K562 (cell line): ENCODE data around the gene GNAQ. TPM values are rescaled to one million over a fixed set of nuclear protein-coding genes. Genes with fewer than 3 reads are reported as not detected.
A peak's percentile ranks its signal among the peaks of the same experiment; 100 is the strongest.

Experiments used
- ATAC-seq: fragments of 200-7000 bp; cut with Tn5 transposase; 3 replicates; pipeline ENCODE4 v1.9.1; 2020; ENCODE audit warnings: moderate library complexity
- BruUV-seq: library from RNA; stranded (reverse); fragments of 400-500 nt; replicated peaks from 2 replicates; lab custom pipeline; 2021; lab: Mats Ljungman, UMichigan
- CTCF ChIA-PET: fragments of 300-600 bp; formaldehyde crosslinking; extraction: SDS; loops from one replicate; lab custom pipeline; 2021; ENCODE audit warnings: low intra/inter-chr PET ratio; lab: Yijun Ruan, JAX
- POLR2A ChIA-PET: fragments of 300-600, 350-650 bp; sonication (Branson Sonifier 250); formaldehyde crosslinking; extraction: SDS; loops from one replicate; lab custom pipeline; 2021; ENCODE audit warnings: antibody characterized with exemption, inconsistent platforms; lab: Yijun Ruan, JAX
- DNase-seq, 4 experiments: peaks; one replicate each; pipeline versions ENCODE4 v3.0.0 to v3.0.0-alpha.2; 2011 to 2018; ENCODE audit warnings: low spot score in 3 of 4, mixed read lengths in 3 of 4; ENCODE audit errors: extremely low read depth in 1 of 4
- FAIRE-seq: peaks from 2 replicates; lab custom pipeline; 2011; peaks lifted over from hg19 to GRCh38; lab: Jason Lieb, UNC
- H2AFZ ChIP-seq: 2 replicates; pipeline ENCODE4 v1.6.0; 2011; ENCODE audit warnings: low read depth, low read length, control low read depth, inconsistent platforms
- H3K27ac ChIP-seq: fragments of 200-600 bp; 3 replicates; pipeline ENCODE4 v1.8.0; 2011; ENCODE audit warnings: low read depth, mild to moderate bottlenecking, control low read depth, inconsistent platforms, low read length, moderate library complexity, mixed read lengths; ENCODE audit errors: extremely low read depth
- H3K27me3 ChIP-seq, 2 experiments: fragments of 300-600 bp in 1 of 2; 2 replicates in 1 of 2; 3 replicates in 1 of 2; pipeline versions ENCODE4 v1.6.0 to v1.8.0; 2011; ENCODE audit warnings: inconsistent platforms in 2 of 2, low read length in 2 of 2, mild to moderate bottlenecking in 1 of 2, mixed read lengths in 1 of 2, moderate library complexity in 1 of 2; ENCODE audit not compliant: control insufficient read depth in 2 of 2, insufficient read depth in 2 of 2
- H3K36me3 ChIP-seq: fragments of 300-600 bp; 3 replicates; pipeline ENCODE4 v1.8.0; 2011; ENCODE audit warnings: mild to moderate bottlenecking, low read length, inconsistent platforms; ENCODE audit not compliant: control insufficient read depth, insufficient read depth
- H3K4me1 ChIP-seq, 2 experiments: fragments of 200-600 bp in 1 of 2; replicated peaks in 1 of 2; 2 replicates in 1 of 2; 3 replicates in 1 of 2; pipeline versions ENCODE4 v1.5.1 to v1.8.0; 2011; ENCODE audit warnings: inconsistent platforms in 2 of 2, low read length in 2 of 2, mild to moderate bottlenecking in 1 of 2, mixed read lengths in 1 of 2, moderate library complexity in 1 of 2; ENCODE audit not compliant: control insufficient read depth in 2 of 2, insufficient read depth in 2 of 2
- H3K4me2 ChIP-seq: 2 replicates; pipeline ENCODE4 v1.6.1; 2011; ENCODE audit warnings: low read length, control low read depth, inconsistent platforms, mixed read lengths; ENCODE audit not compliant: insufficient read depth
- H3K4me3 ChIP-seq: fragments of 200-600 bp; sonication (generic), shearing (Covaris generic); 2 replicates; pipeline ENCODE4 v1.5.1; 2016; ENCODE audit warnings: control low read depth, inconsistent platforms
- H3K79me2 ChIP-seq: fragments of 200-600 bp; 3 replicates; pipeline ENCODE4 v1.8.0; 2011; ENCODE audit warnings: low read length, inconsistent platforms; ENCODE audit not compliant: control insufficient read depth, insufficient read depth
- H3K9ac ChIP-seq, 2 experiments: 2 replicates each; pipeline versions ENCODE4 v1.6.0 to v1.6.1; 2011; ENCODE audit warnings: low read depth in 2 of 2, low read length in 2 of 2, control low read depth in 1 of 2, inconsistent platforms in 1 of 2, mild to moderate bottlenecking in 1 of 2, mixed read lengths in 1 of 2; ENCODE audit not compliant: insufficient read depth in 1 of 2
- H3K9me1 ChIP-seq: one replicate; pipeline ENCODE4 v1.6.0; 2011; ENCODE audit warnings: inconsistent platforms, mild to moderate bottlenecking, low read length, moderate library complexity; ENCODE audit not compliant: control insufficient read depth, insufficient read depth
- H3K9me3 ChIP-seq: replicated peaks from 2 replicates; pipeline ENCODE4 v1.5.1; 2011; ENCODE audit warnings: low read depth, low read length, inconsistent platforms; ENCODE audit not compliant: control insufficient read depth, insufficient read depth
- H4K20me1 ChIP-seq: replicated peaks from 2 replicates; pipeline ENCODE4 v1.6.1; 2011; ENCODE audit warnings: low read length, inconsistent platforms, mixed read lengths; ENCODE audit not compliant: control insufficient read depth, insufficient read depth
- CBX5 ChIP-seq: IDR thresholded peaks from 2 replicates; pipeline ENCODE4 v1.6.1; 2014; ENCODE audit warnings: low read depth, borderline replicate concordance
- DPF2 ChIP-seq: fragments of 450-650 bp; IDR thresholded peaks from 2 replicates; pipeline ENCODE4 v1.6.1; 2016
- RAD21 ChIP-seq, 2 experiments: fragments of 250-450 bp in 1 of 2; fragments of 450-650 bp in 1 of 2; sonication (Bioruptor Pico) in 1 of 2; formaldehyde crosslinking in 1 of 2; IDR thresholded peaks in 1 of 2; conservative IDR thresholded peaks in 1 of 2; 2 replicates each; pipeline versions ENCODE4 v1.4.0 to v1.8.0; 2020 to 2022; ENCODE audit warnings: mild to moderate bottlenecking in 2 of 2, moderate library complexity in 1 of 2
- RBM39 ChIP-seq: fragments of 200-400 bp; formaldehyde crosslinking; optimal IDR thresholded peaks from 2 replicates; pipeline ENCODE3; 2018; ENCODE audit warnings: low read depth, low read length
- RFX1 ChIP-seq: fragments of 450-650 bp; IDR thresholded peaks from 2 replicates; pipeline ENCODE4 v1.6.1; 2016; ENCODE audit warnings: mild to moderate bottlenecking, moderate library complexity
- SMARCE1 ChIP-seq: fragments of 450-650 bp; IDR thresholded peaks from 2 replicates; pipeline ENCODE4 v1.7.1; 2016; ENCODE audit warnings: mild to moderate bottlenecking
- SMC3 ChIP-seq: conservative IDR thresholded peaks from 2 replicates; pipeline ENCODE4 v1.6.1; 2011; ENCODE audit warnings: low read depth, low read length, improper control_type of control experiment; ENCODE audit not compliant: insufficient read depth
- SPI1 ChIP-seq: IDR thresholded peaks from 2 replicates; pipeline ENCODE4 v1.6.1; 2011; ENCODE audit warnings: low read depth, low read length, control low read depth, borderline replicate concordance
- ZBTB17 ChIP-seq: fragments of 450-650 bp; formaldehyde crosslinking; IDR thresholded peaks from 2 replicates; pipeline ENCODE4 v1.4.0; 2020; ENCODE audit warnings: mild to moderate bottlenecking
- WGBS: fragments of 100-300 bp; shearing (Covaris generic); methylation state at CpG from one replicate; pipeline ENCODE4 v1.1.6; 2016; ENCODE audit warnings: low coverage, mixed read lengths; ENCODE audit not compliant: insufficient coverage; ENCODE audit errors: missing lambda C conversion rate; 5-methylcytosine and 5-hydroxymethylcytosine counted together
- in situ Hi-C: fragments of 300-500 bp; cut with MboI; formaldehyde crosslinking; loops from 4 replicates; pipeline ENCODE4 v1.15.0; 2018; ENCODE audit warnings: inconsistent platforms, mixed read lengths
- intact Hi-C: fragments of 100-400 bp; cut with micrococcal nuclease; formaldehyde crosslinking; loops from 2 replicates; pipeline ENCODE4 v1.14.2; 2022
- polyA plus RNA-seq, 8 experiments: library from polyadenylated mRNA; depleted of rRNA in 4 of 8; stranded (reverse) in 5 of 8; unstranded in 3 of 8; fragments of >200 nt; fragmentation: Nextera tagmentation in 2 of 8; fragmentation: Illumina TruSeq in 1 of 8; extraction: Ambion mirVana in 2 of 8; extraction: Trizol in 1 of 8; gene quantifications; 2 replicates each; pipeline versions ENCODE4 v1.2.1 to v1.2.3, GENCODE V29; 2011 to 2014; ENCODE audit warnings: inconsistent platforms in 1 of 8, missing spikeins in 1 of 8
- total RNA-seq, 7 experiments: library from RNA; depleted of rRNA in 6 of 7; stranded (reverse); fragments of >200 nt in 6 of 7; fragmentation: Illumina TruSeq in 2 of 7; extraction: Trizol in 2 of 7; gene quantifications; 2 replicates each; pipeline versions ENCODE4 v1.2.1 to v1.2.3, GENCODE V29; 2011 to 2021; ENCODE audit warnings: low replicate concordance in 1 of 7
- TF ChIP-seq, protein P1 (sequence below), 3 experiments: IDR thresholded peaks in 2 of 3; conservative IDR thresholded peaks in 1 of 3; 2 replicates each; pipeline ENCODE4 v1.5.1; 2011 to 2012; ENCODE audit warnings: low read length in 3 of 3, mild to moderate bottlenecking in 3 of 3, control low read depth in 2 of 3, improper control_type of control experiment in 1 of 3, inconsistent platforms in 1 of 3, low read depth in 1 of 3, mixed read lengths in 1 of 3, moderate library complexity in 1 of 3; ENCODE audit not compliant: insufficient read depth in 2 of 3

Gene GNAQ
- total and polyA plus RNA-seq, 9 of the 15 experiments (the other 6 are each of a cell fraction or from before 2014, with no cell fraction given) = 4.8 to 27.9 (median 17.5) TPM

- H2AFZ ChIP-seq = no peak overlapping the region
- no peak overlapping the region for H3K27ac ChIP-seq
- no peaks in the 10 kb centered on the region for H4K20me1 ChIP-seq
- H3K4me1 ChIP-seq = peaks cover 4 to 5% of the 10 kb centered on the region in 2 experiments; a peak in 2 of 5 replicates
- intact Hi-C loops = loop anchor here (2.0 to 5.0 kb wide), 3 partner anchors 74 to 319 kb away; no protein-coding TSS in a partner anchor
- ChIA-PET CTCF (no interaction called here), POLR2A (no interaction called here)
- no TSS peak for BruUV-seq
- ATAC-seq (peak; percentile 84), FAIRE-seq (peak; percentile 11), DNase-seq (peak; percentile 8 to 40 (median 8))
- in situ Hi-C loops = loop anchor here (10.0 kb wide), 1 partner anchor 307 kb away; no protein-coding TSS in a partner anchor
- TF ChIP-seq ZBTB17 (CRISPR knock-in tag) = no peak
- TF ChIP-seq CBX5 = no peak
- no peak for TF ChIP-seq RBM39
- TF ChIP-seq RFX1 = peak; percentile 61
- TF ChIP-seq SPI1 = 0 out of 2 replicates have a peak, but pooled peaks have one; percentile 24
- peak in 1 of 2 experiments; percentile 48; a peak in 2 of 4 replicates for TF ChIP-seq RAD21 (CRISPR knock-in tag; conservative IDR thresholded peaks at IDR 0.05 in 1 of 2, IDR thresholded peaks at IDR 0.05 in 1 of 2)
- TF ChIP-seq SMC3 = peak; percentile 19; the same call in 1 of the 2 replicates
- TF ChIP-seq, protein P1, sequence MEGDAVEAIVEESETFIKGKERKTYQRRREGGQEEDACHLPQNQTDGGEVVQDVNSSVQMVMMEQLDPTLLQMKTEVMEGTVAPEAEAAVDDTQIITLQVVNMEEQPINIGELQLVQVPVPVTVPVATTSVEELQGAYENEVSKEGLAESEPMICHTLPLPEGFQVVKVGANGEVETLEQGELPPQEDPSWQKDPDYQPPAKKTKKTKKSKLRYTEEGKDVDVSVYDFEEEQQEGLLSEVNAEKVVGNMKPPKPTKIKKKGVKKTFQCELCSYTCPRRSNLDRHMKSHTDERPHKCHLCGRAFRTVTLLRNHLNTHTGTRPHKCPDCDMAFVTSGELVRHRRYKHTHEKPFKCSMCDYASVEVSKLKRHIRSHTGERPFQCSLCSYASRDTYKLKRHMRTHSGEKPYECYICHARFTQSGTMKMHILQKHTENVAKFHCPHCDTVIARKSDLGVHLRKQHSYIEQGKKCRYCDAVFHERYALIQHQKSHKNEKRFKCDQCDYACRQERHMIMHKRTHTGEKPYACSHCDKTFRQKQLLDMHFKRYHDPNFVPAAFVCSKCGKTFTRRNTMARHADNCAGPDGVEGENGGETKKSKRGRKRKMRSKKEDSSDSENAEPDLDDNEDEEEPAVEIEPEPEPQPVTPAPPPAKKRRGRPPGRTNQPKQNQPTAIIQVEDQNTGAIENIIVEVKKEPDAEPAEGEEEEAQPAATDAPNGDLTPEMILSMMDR (IDR thresholded peaks at IDR 0.05 in 2 of 3, conservative IDR thresholded peaks at IDR 0.05 in 1 of 3; ENCODE audit: insufficient read depth in 2 of 3, low read depth in 1 of 3, low read length in 3 of 3) = peak; percentile 10 to 49 (median 29); a peak in 3 of 6 replicates
- no peak for TF ChIP-seq DPF2
- TF ChIP-seq SMARCE1 = no peak
- no peaks in the 10 kb centered on the region for H3K79me2 ChIP-seq
- H3K9me1 ChIP-seq = no peaks in the 10 kb centered on the region
- no peak overlapping the region for H3K4me3 ChIP-seq
- 55% methylated on average over 8 of the region's 8 CpGs for WGBS
- no peak overlapping the region for H3K4me2 ChIP-seq
- H3K36me3 ChIP-seq = no peaks in the 10 kb centered on the region; the same call in 2 of the 3 replicates
- no peaks in the 10 kb centered on the region for H3K27me3 ChIP-seq
- H3K9ac ChIP-seq = no peak overlapping the region
- no peaks in the 10 kb centered on the region for H3K9me3 ChIP-seq
Observed at GRCh38 chr9:77751341-77752091, 280.1 kb downstream of the GNAQ start.
